Measurements from ENCODE around the gene LAMP5. TPM values are rescaled to one million over a fixed set of nuclear protein-coding genes. Genes with fewer than 3 reads are reported as not detected.

LAMP5 gene
- total RNA-seq, 2 experiments from 2014 or later, result not detected

DNA sequence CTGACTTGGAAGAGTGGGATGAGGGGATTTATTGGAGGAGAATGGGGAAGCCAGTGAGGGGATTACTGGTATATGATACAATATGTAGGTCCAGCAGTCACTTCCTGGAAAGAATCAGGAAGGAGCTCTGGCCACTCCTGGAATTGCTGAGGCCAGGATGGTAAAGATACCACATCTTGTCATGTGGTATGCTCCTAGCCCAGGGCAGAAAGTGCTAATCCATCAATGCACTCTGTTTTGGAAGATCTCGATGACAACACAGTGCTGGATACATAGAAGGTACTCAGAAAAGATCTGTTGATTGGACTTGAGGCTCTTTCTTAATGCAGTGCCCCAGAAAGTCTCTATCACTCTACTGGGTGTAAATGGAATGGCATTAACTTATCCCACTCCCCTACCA, 52.6 kb downstream of the LAMP5 start:
- ChIA-PET CTCF (no interaction called here), POLR2A (no interaction called here)
- Mint-ChIP-seq H3K27me3 (peaks cover 1% of the 10 kb centered on the region), H3K36me3 (no peaks in the 10 kb centered on the region), H3K4me1 (ENCODE audit: low read depth) (no peaks in the 10 kb centered on the region), H3K9me3 (peaks cover 3% of the 10 kb centered on the region), H3K27ac (no peak overlapping the region), H3K4me3 (no peak overlapping the region)
- intact Hi-C loops (cut with micrococcal nuclease), result no loop called here
- DNase-seq, result no peak

- no peak overlapping the region for H3K4me3 Mint-ChIP-seq
- ChIA-PET CTCF (no interaction called here), POLR2A (no interaction called here)
- peaks cover 3% of the 10 kb centered on the region for H3K9me3 Mint-ChIP-seq
- intact Hi-C loops (cut with micrococcal nuclease), result no loop called here
- peaks cover 1% of the 10 kb centered on the region for H3K27me3 Mint-ChIP-seq
- H3K36me3 Mint-ChIP-seq, result no peaks in the 10 kb centered on the region
- no peaks in the 10 kb centered on the region for H3K4me1 Mint-ChIP-seq (ENCODE audit: low read depth)
- no peak for DNase-seq
- H3K27ac Mint-ChIP-seq, result no peak overlapping the region
Measured at GRCh38 chr20:9570612-9571011, 56.2 kb downstream of the LAMP5 start.

- Mint-ChIP-seq H3K27ac (no peak overlapping the region), H3K9me3 (no peaks in the 10 kb centered on the region), H3K4me1 (ENCODE audit: low read depth) (no peaks in the 10 kb centered on the region), H3K4me3 (no peak overlapping the region), H3K27me3 (peaks cover 1% of the 10 kb centered on the region), H3K36me3 (no peaks in the 10 kb centered on the region)
- POLR2A ChIA-PET, result no interaction called here
- intact Hi-C loops (cut with micrococcal nuclease), result no loop called here
- CTCF ChIA-PET, result no interaction called here
- DNase-seq, result no peak
Measured at GRCh38 chr20:9571783-9572182, 57.4 kb downstream of the LAMP5 start.

- DNase-seq, result no peak
- Mint-ChIP-seq H3K9me3 (no peaks in the 10 kb centered on the region), H3K4me1 (ENCODE audit: low read depth) (no peaks in the 10 kb centered on the region), H3K36me3 (no peaks in the 10 kb centered on the region), H3K27me3 (peaks cover 1% of the 10 kb centered on the region), H3K27ac (no peak overlapping the region), H3K4me3 (no peak overlapping the region)
- CTCF ChIA-PET, result interaction anchor here (0.7 kb wide), 1 partner anchor 14 kb away, joined by 5 read pairs; no protein-coding TSS in a partner anchor
- POLR2A ChIA-PET, result no interaction called here
- intact Hi-C loops (cut with micrococcal nuclease), result no loop called here
Measured at GRCh38 chr20:9572670-9573069, 58.3 kb downstream of the LAMP5 start.

GRCh38 chr20:9573335-9574151, 59.2 kb downstream of the LAMP5 start:
- CTCF ChIA-PET, result no interaction called here
- Mint-ChIP-seq H3K4me3 (no peak overlapping the region), H3K36me3 (no peaks in the 10 kb centered on the region), H3K27ac (no peak overlapping the region), H3K27me3 (peaks cover 1% of the 10 kb centered on the region), H3K9me3 (no peaks in the 10 kb centered on the region), H3K4me1 (ENCODE audit: low read depth) (no peaks in the 10 kb centered on the region)
- POLR2A ChIA-PET, result no interaction called here
- intact Hi-C loops (cut with micrococcal nuclease), result no loop called here
- DNase-seq, result no peak

GRCh38 chr20:9574181-9574580, 59.8 kb downstream of the LAMP5 start:
- H3K4me1 Mint-ChIP-seq (ENCODE audit: low read depth), result no peaks in the 10 kb centered on the region
- H3K9me3 Mint-ChIP-seq, result no peaks in the 10 kb centered on the region
- no peak overlapping the region for H3K27ac Mint-ChIP-seq
- POLR2A ChIA-PET, result no interaction called here
- no peak for DNase-seq
- intact Hi-C loops (cut with micrococcal nuclease), result no loop called here
- no peaks in the 10 kb centered on the region for H3K36me3 Mint-ChIP-seq
- CTCF ChIA-PET, result no interaction called here
- H3K4me3 Mint-ChIP-seq, result no peak overlapping the region
- peaks cover 1% of the 10 kb centered on the region for H3K27me3 Mint-ChIP-seq

DNA sequence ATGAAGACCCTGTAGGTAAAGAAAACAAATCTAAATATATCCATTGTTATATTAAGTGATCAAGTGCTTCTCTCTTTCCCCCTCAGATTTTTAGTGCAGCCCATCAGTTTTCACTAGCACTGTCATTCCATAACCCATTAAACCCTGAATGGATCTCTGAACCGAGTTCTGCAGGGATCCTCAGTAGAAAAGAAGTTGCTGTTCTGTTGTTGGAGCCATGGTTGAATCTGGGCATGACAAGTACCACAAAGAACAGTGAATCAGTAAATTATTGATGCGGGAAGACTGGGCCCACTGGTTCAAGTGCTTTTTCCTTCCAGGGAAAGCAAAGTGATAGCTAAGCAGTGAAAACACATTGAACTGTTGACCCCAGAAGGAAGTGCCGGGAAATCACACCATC, 60.4 kb downstream of the LAMP5 start:
- Mint-ChIP-seq H3K27me3 (peaks cover 1% of the 10 kb centered on the region), H3K9me3 (no peaks in the 10 kb centered on the region), H3K4me1 (ENCODE audit: low read depth) (no peaks in the 10 kb centered on the region), H3K4me3 (no peak overlapping the region), H3K27ac (no peak overlapping the region), H3K36me3 (no peaks in the 10 kb centered on the region)
- DNase-seq, result no peak
- CTCF ChIA-PET, result no interaction called here
- intact Hi-C loops (cut with micrococcal nuclease), result no loop called here
- POLR2A ChIA-PET, result no interaction called here

GRCh38 chr20:9575836-9576235, 61.4 kb downstream of the LAMP5 start:
- ChIA-PET POLR2A (no interaction called here), CTCF (no interaction called here)
- intact Hi-C loops (cut with micrococcal nuclease), result no loop called here
- Mint-ChIP-seq H3K36me3 (no peaks in the 10 kb centered on the region), H3K27me3 (peaks cover 1% of the 10 kb centered on the region), H3K27ac (no peak overlapping the region), H3K9me3 (no peaks in the 10 kb centered on the region), H3K4me1 (ENCODE audit: low read depth) (no peaks in the 10 kb centered on the region), H3K4me3 (no peak overlapping the region)
- DNase-seq, result no peak

DNA sequence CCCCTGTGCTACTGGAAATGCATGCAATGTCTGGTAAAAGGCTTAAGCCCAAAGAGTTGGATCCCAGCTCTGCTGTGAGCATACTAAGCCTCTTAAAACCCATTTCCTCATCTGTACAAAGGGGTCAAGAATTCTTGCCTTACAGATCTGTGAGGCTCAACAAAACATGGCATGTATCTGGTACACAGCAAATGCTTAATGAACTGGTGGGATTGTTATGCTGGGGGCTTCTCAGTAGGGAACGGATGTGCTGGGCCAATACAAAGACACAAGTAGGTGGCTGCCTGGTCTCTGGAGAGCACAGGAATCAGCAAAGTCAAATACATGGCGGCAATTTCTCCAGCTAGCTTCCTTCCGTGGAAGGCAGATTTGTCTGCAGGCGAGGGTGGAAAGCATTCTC, 62.3 kb downstream of the LAMP5 start:
- Mint-ChIP-seq H3K4me1 (ENCODE audit: low read depth) (no peaks in the 10 kb centered on the region), H3K4me3 (no peak overlapping the region), H3K36me3 (no peaks in the 10 kb centered on the region), H3K27ac (no peak overlapping the region), H3K27me3 (peaks cover 1% of the 10 kb centered on the region), H3K9me3 (no peaks in the 10 kb centered on the region)
- CTCF ChIA-PET, result interaction anchor here (1.3 kb wide), 1 partner anchor 168 kb away, joined by 3 read pairs; no protein-coding TSS in a partner anchor
- intact Hi-C loops (cut with micrococcal nuclease), result no loop called here
- POLR2A ChIA-PET, result no interaction called here
- DNase-seq, result no peak

GRCh38 chr20:9577397-9577796, 63.0 kb downstream of the LAMP5 start:
- H3K4me1 Mint-ChIP-seq (ENCODE audit: low read depth), result no peaks in the 10 kb centered on the region
- CTCF ChIA-PET, result interaction anchor here (1.3 kb wide), 1 partner anchor 169 kb away, joined by 3 read pairs; no protein-coding TSS in a partner anchor
- no peak for DNase-seq
- H3K27me3 Mint-ChIP-seq, result no peaks in the 10 kb centered on the region
- POLR2A ChIA-PET, result no interaction called here
- no peak overlapping the region for H3K27ac Mint-ChIP-seq
- H3K9me3 Mint-ChIP-seq, result no peaks in the 10 kb centered on the region
- no peaks in the 10 kb centered on the region for H3K36me3 Mint-ChIP-seq
- intact Hi-C loops (cut with micrococcal nuclease), result no loop called here
- no peak overlapping the region for H3K4me3 Mint-ChIP-seq

GRCh38 chr20:9578594-9578993, 64.2 kb downstream of the LAMP5 start:
- Mint-ChIP-seq H3K9me3 (no peaks in the 10 kb centered on the region), H3K4me3 (no peak overlapping the region), H3K27ac (no peak overlapping the region), H3K36me3 (no peaks in the 10 kb centered on the region), H3K27me3 (no peaks in the 10 kb centered on the region), H3K4me1 (ENCODE audit: low read depth) (no peaks in the 10 kb centered on the region)
- CTCF ChIA-PET, result no interaction called here
- no peak for DNase-seq
- POLR2A ChIA-PET, result interaction anchor here (0.6 kb wide), 1 partner anchor 1084 kb away, joined by 3 read pairs; no protein-coding TSS in a partner anchor
- intact Hi-C loops (cut with micrococcal nuclease), result no loop called here

All from activated CD4-positive, alpha-beta memory T cell treated with anti-CD3 and anti-CD28 coated beads for 36 hours (primary cell).